OCI-LY7 (cell line): Measurements from ENCODE around the gene CRMP1. TPM values are rescaled to one million over a fixed set of nuclear protein-coding genes. Genes with fewer than 3 reads are reported as not detected.

Source experiments
- BruUV-seq: library from RNA; stranded (reverse); fragments of 400-500 nt; replicated peaks from 2 replicates; lab custom pipeline; 2021; lab: Mats Ljungman, UMichigan
- CTCF ChIA-PET: fragments of 300-600 bp; sonication (Branson Sonifier 250); formaldehyde crosslinking; loops from one replicate; lab custom pipeline; 2022; ENCODE audit warnings: antibody characterized with exemption; ENCODE audit not compliant: unreplicated experiment; lab: Charles Lee
- POLR2A ChIA-PET: fragments of 300-600 bp; sonication (Branson Sonifier 250); formaldehyde crosslinking; loops from one replicate; lab custom pipeline; 2022; ENCODE audit warnings: antibody characterized with exemption; lab: Charles Lee
- DNase-seq: peaks from one replicate; pipeline ENCODE4 v3.0.0-alpha.2; 2015; ENCODE audit warnings: low spot score
- H2AFZ ChIP-seq: fragments of 200-600 bp; sonication (generic), shearing (Covaris generic); 2 replicates; pipeline ENCODE4 v1.6.1; 2014; ENCODE audit warnings: mild to moderate bottlenecking, antibody characterized with exemption, low read length, moderate library complexity
- H3K27ac ChIP-seq: fragments of 200-600 bp; sonication (generic); 2 replicates; pipeline ENCODE4 v1.5.1; 2014; ENCODE audit warnings: mixed run types, low read depth, mild to moderate bottlenecking, moderate library complexity, low read length, inconsistent platforms; ENCODE audit not compliant: poor library complexity, severe bottlenecking
- H3K36me3 ChIP-seq: fragments of 200-600 bp; sonication (generic); 2 replicates; pipeline ENCODE4 v1.6.1; 2014; ENCODE audit warnings: mild to moderate bottlenecking, antibody characterized with exemption, low read length, moderate library complexity, mixed read lengths; ENCODE audit not compliant: insufficient read depth
- H3K4me1 ChIP-seq: fragments of 200-600 bp; sonication (generic); 2 replicates; pipeline ENCODE4 v1.5.1; 2014; ENCODE audit warnings: mild to moderate bottlenecking, low read length; ENCODE audit not compliant: insufficient read depth, poor library complexity, severe bottlenecking
- H3K4me2 ChIP-seq: fragments of 200-600 bp; sonication (generic); 2 replicates; pipeline ENCODE4 v1.6.1; 2014; ENCODE audit warnings: mild to moderate bottlenecking, low read length
- H3K4me3 ChIP-seq: fragments of 200-600 bp; sonication (generic); 2 replicates; pipeline ENCODE4 v1.5.1; 2014; ENCODE audit warnings: mild to moderate bottlenecking, low read depth, low read length; ENCODE audit not compliant: poor library complexity, severe bottlenecking
- H3K79me2 ChIP-seq: fragments of 200-600 bp; sonication (generic); 2 replicates; pipeline ENCODE4 v1.6.1; 2016; ENCODE audit warnings: low read depth, mild to moderate bottlenecking, low read length, moderate library complexity, mixed read lengths; ENCODE audit not compliant: insufficient read depth
- H3K9me2 ChIP-seq: fragments of 200-600 bp; sonication (generic); 2 replicates; pipeline ENCODE4 v1.6.1; 2016; ENCODE audit warnings: mild to moderate bottlenecking, low read length, mixed read lengths; ENCODE audit not compliant: insufficient read depth
- H3K9me3 ChIP-seq: fragments of 200-600 bp; sonication (generic); 2 replicates; pipeline ENCODE4 v1.6.1; 2014; ENCODE audit warnings: mild to moderate bottlenecking, mixed run types, low read length, mixed read lengths
- H4K20me1 ChIP-seq: fragments of 200-600 bp; sonication (generic); 2 replicates; pipeline ENCODE4 v1.6.1; 2014; ENCODE audit warnings: mild to moderate bottlenecking, antibody characterized with exemption, low read length, moderate library complexity, mixed read lengths; ENCODE audit not compliant: insufficient read depth
- EZH2phosphoT487 ChIP-seq: fragments of 200-600 bp; sonication (generic); IDR thresholded peaks from 2 replicates; pipeline ENCODE4 v1.6.1; 2018; ENCODE audit warnings: low read depth, borderline replicate concordance, mild to moderate bottlenecking, mixed run types, antibody characterized with exemption, low read length, moderate library complexity, mixed read lengths
- intact Hi-C: fragments of 100-400 bp; cut with micrococcal nuclease; formaldehyde crosslinking; loops from one replicate; pipeline ENCODE4 v1.10.0; 2022; ENCODE audit not compliant: unreplicated experiment
- total RNA-seq, 2 experiments: library from RNA; depleted of rRNA in 1 of 2; stranded (reverse); fragments of >200 nt in 1 of 2; shearing (Covaris generic) in 1 of 2; gene quantifications; 2 replicates each; pipeline ENCODE4 v1.2.3, GENCODE V29; 2014 to 2022
- TF ChIP-seq, protein P1 (sequence below): fragments of 200-600 bp; sonication (generic); conservative IDR thresholded peaks from 2 replicates; pipeline ENCODE4 v1.5.1; 2014; ENCODE audit warnings: mild to moderate bottlenecking, antibody characterized with exemption, low read length, moderate library complexity, mixed read lengths

CRMP1 gene
- total RNA-seq, 2 experiments from 2014 or later = not detected

DNA sequence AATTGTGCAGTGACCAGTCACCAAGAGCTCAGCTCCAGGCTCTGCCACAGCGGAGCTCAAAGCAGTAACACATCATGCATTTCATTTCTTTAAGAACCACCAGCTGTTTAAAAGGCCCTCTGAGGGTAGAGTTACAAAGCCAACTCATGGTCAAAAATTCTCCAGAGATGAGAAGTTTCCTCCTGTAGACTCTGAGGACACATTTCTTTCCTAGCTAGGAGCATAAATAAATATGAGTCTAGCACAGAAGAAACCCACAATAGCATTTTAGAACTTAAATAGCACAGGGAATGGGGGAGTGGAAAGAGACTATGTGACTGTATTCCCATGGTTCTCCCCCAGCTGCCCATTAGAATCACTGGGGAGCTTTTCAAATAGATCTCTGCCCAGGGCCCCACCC is 6.5 kb upstream of the CRMP1 start:
- no peak overlapping the region for H3K4me2 ChIP-seq
- H3K4me3 ChIP-seq = no peak overlapping the region
- POLR2A ChIA-PET = interaction anchor here (0.9 kb wide), 1 partner anchor 17 kb away, joined by 3 read pairs; no protein-coding TSS in a partner anchor
- H3K27ac ChIP-seq = no peak overlapping the region
- H3K9me2 ChIP-seq = no peaks in the 10 kb centered on the region
- TF ChIP-seq EZH2phosphoT487 = no peak
- TF ChIP-seq, protein P1, sequence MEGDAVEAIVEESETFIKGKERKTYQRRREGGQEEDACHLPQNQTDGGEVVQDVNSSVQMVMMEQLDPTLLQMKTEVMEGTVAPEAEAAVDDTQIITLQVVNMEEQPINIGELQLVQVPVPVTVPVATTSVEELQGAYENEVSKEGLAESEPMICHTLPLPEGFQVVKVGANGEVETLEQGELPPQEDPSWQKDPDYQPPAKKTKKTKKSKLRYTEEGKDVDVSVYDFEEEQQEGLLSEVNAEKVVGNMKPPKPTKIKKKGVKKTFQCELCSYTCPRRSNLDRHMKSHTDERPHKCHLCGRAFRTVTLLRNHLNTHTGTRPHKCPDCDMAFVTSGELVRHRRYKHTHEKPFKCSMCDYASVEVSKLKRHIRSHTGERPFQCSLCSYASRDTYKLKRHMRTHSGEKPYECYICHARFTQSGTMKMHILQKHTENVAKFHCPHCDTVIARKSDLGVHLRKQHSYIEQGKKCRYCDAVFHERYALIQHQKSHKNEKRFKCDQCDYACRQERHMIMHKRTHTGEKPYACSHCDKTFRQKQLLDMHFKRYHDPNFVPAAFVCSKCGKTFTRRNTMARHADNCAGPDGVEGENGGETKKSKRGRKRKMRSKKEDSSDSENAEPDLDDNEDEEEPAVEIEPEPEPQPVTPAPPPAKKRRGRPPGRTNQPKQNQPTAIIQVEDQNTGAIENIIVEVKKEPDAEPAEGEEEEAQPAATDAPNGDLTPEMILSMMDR = no peak
- CTCF ChIA-PET = no interaction called here
- no peaks in the 10 kb centered on the region for H3K9me3 ChIP-seq
- no peaks in the 10 kb centered on the region for H3K4me1 ChIP-seq
- no TSS peak for BruUV-seq
- H4K20me1 ChIP-seq = no peaks in the 10 kb centered on the region
- intact Hi-C loops = no loop called here
- H3K36me3 ChIP-seq = no peaks in the 10 kb centered on the region
- DNase-seq = no peak
- H3K79me2 ChIP-seq = no peaks in the 10 kb centered on the region
- H2AFZ ChIP-seq = no peak overlapping the region

DNA sequence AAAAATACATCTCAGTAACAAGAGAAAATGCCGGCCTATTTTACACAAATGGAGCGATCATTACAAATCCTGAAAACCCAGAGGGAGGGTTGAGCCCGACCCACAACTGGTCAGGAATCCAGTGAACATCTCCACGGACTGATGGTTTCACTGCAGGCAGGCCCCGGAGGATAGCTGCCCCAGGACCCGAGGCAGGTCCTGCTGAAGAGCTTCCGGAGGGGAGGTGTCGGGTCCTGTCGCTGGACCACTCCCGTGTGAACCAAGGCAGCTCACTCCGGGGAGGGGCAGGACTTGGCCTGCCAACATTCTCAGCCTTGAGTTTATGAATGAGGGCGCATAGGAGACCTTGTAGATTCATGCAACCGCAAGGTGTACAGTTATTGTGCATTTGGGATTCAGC is 4.8 kb upstream of the CRMP1 start:
- TF ChIP-seq EZH2phosphoT487 = no peak
- TF ChIP-seq, protein P1 = no peak
- H2AFZ ChIP-seq = no peak overlapping the region
- no peak overlapping the region for H3K4me2 ChIP-seq
- no peaks in the 10 kb centered on the region for H3K79me2 ChIP-seq
- H3K36me3 ChIP-seq = no peaks in the 10 kb centered on the region
- no peak overlapping the region for H3K4me3 ChIP-seq
- no peak for DNase-seq
- POLR2A ChIA-PET = no interaction called here
- no peaks in the 10 kb centered on the region for H3K4me1 ChIP-seq
- CTCF ChIA-PET = no interaction called here
- BruUV-seq = no TSS peak
- intact Hi-C loops = no loop called here
- H4K20me1 ChIP-seq = no peaks in the 10 kb centered on the region
- no peaks in the 10 kb centered on the region for H3K9me3 ChIP-seq
- H3K9me2 ChIP-seq = no peaks in the 10 kb centered on the region
- H3K27ac ChIP-seq = no peak overlapping the region

DNA sequence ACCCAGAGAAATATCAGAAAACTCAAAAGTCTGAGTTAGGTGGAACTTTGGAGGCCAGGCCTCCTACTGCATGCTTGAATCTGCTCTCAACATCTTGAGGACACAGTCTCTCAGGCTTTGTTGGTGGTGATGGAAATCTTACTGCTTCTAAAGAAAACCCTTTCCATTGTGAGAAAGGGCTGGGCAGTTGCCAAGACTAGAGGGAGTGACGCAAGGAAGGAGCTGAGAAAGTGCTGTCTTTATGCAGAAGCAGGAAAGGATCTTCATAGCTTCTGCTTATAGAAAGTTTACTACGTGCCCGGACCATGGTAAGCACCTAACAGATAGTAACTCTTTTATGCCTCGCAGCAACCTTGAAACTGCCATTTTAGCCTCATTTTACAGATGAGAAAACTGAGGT is 2.4 kb upstream of the CRMP1 start:
- Histone ChIP-seq H3K4me2 (no peak overlapping the region), H3K36me3 (no peaks in the 10 kb centered on the region), H3K9me3 (no peaks in the 10 kb centered on the region), H3K79me2 (no peaks in the 10 kb centered on the region), H4K20me1 (no peaks in the 10 kb centered on the region), H3K4me1 (no peaks in the 10 kb centered on the region), H3K4me3 (no peak overlapping the region), H2AFZ (no peak overlapping the region), H3K9me2 (no peaks in the 10 kb centered on the region), H3K27ac (no peak overlapping the region)
- TF ChIP-seq EZH2phosphoT487 = no peak
- TF ChIP-seq, protein P1 = no peak
- ChIA-PET CTCF (no interaction called here), POLR2A (no interaction called here)
- no TSS peak for BruUV-seq
- no peak for DNase-seq
- intact Hi-C loops = no loop called here
